HepG2 (cell line): ENCODE measurements around the gene TTC31. TPM values are rescaled to one million over a fixed set of nuclear protein-coding genes. Genes with fewer than 3 reads are reported as not detected.

Experiments
- ARID5B ChIP-seq: IDR thresholded peaks from 2 replicates; pipeline ENCODE4 v1.4.0; 2020; ENCODE audit warnings: mild to moderate bottlenecking, missing genetic modification reagents
- FOSL1 ChIP-seq: sonication (generic); formaldehyde crosslinking; IDR thresholded peaks from 2 replicates; pipeline ENCODE4 v1.9.0; 2021; ENCODE audit warnings: missing genetic modification reagents, borderline replicate concordance
- HMGXB3 ChIP-seq: sonication (generic); formaldehyde crosslinking; IDR thresholded peaks from 2 replicates; pipeline ENCODE4 v1.4.0; 2020; ENCODE audit warnings: missing genetic modification reagents, borderline replicate concordance
- LBX2 ChIP-seq: sonication (generic); formaldehyde crosslinking; IDR thresholded peaks from 2 replicates; pipeline ENCODE4 v1.5.0; 2020; ENCODE audit warnings: missing genetic modification reagents, mild to moderate bottlenecking, borderline replicate concordance
- MTA1 ChIP-seq: sonication (generic); formaldehyde crosslinking; IDR thresholded peaks from 2 replicates; pipeline ENCODE4 v1.4.0; 2020; ENCODE audit warnings: missing genetic modification reagents, mild to moderate bottlenecking, borderline replicate concordance
- PITX1 ChIP-seq: sonication (generic); formaldehyde crosslinking; IDR thresholded peaks from 2 replicates; pipeline ENCODE4 v1.5.1; 2020; ENCODE audit warnings: mild to moderate bottlenecking, missing genetic modification reagents
- PRPF4 ChIP-seq: fragments of 200-400 bp; formaldehyde crosslinking; IDR thresholded peaks from 2 replicates; pipeline ENCODE4 v1.6.1; 2016; ENCODE audit warnings: low read length, low read depth; ENCODE audit not compliant: poor library complexity, severe bottlenecking
- RAD21 ChIP-seq: fragments of 450-650 bp; formaldehyde crosslinking; IDR thresholded peaks from 2 replicates; pipeline ENCODE4 v1.5.0; 2020; ENCODE audit warnings: mild to moderate bottlenecking
- REL ChIP-seq: sonication (generic); formaldehyde crosslinking; conservative IDR thresholded peaks from 2 replicates; pipeline ENCODE4 v1.8.0; 2022; ENCODE audit warnings: mild to moderate bottlenecking, missing genetic modification reagents, moderate library complexity
- SOX6 ChIP-seq, 2 experiments: fragments of 450-650 bp in 1 of 2; sonication (generic) in 1 of 2; formaldehyde crosslinking in 1 of 2; IDR thresholded peaks; 2 replicates each; pipeline versions ENCODE4 v1.4.0 to v1.6.1; 2017 to 2020; ENCODE audit warnings: antibody characterized with exemption in 1 of 2, mild to moderate bottlenecking in 1 of 2, missing genetic modification reagents in 1 of 2
- TAF15 ChIP-seq: fragments of 200-400 bp; formaldehyde crosslinking; IDR thresholded peaks from one replicate; pipeline ENCODE4 v1.6.1; 2018; ENCODE audit warnings: mild to moderate bottlenecking, low read depth, low read length; ENCODE audit not compliant: poor library complexity, severe bottlenecking
- TERF1 ChIP-seq: sonication (generic); formaldehyde crosslinking; IDR thresholded peaks from 2 replicates; pipeline ENCODE4 v1.8.0; 2022; ENCODE audit warnings: mild to moderate bottlenecking, missing genetic modification reagents, moderate library complexity
- ZBTB7B ChIP-seq: sonication (generic); formaldehyde crosslinking; IDR thresholded peaks from 2 replicates; pipeline ENCODE4 v1.4.0; 2020; ENCODE audit warnings: missing genetic modification reagents
- ZNF343 ChIP-seq: sonication (generic); formaldehyde crosslinking; IDR thresholded peaks from 2 replicates; pipeline ENCODE4 v1.4.0; 2020; ENCODE audit warnings: mild to moderate bottlenecking, missing genetic modification reagents
- ZNF484 ChIP-seq: sonication (generic); formaldehyde crosslinking; IDR thresholded peaks from 2 replicates; pipeline ENCODE4 v1.5.1; 2020; ENCODE audit warnings: mild to moderate bottlenecking, low read depth, missing genetic modification reagents, borderline replicate concordance
- ZNF672 ChIP-seq: sonication (generic); formaldehyde crosslinking; IDR thresholded peaks from 2 replicates; pipeline ENCODE4 v1.8.1; 2022; ENCODE audit warnings: missing genetic modification reagents
- polyA plus RNA-seq, 8 experiments: library from polyadenylated mRNA; depleted of rRNA in 3 of 8; stranded (reverse) in 7 of 8; unstranded in 1 of 8; fragments of >200 nt; fragmentation: Illumina TruSeq in 4 of 8; extraction: Trizol in 4 of 8; gene quantifications; 2 replicates each; pipeline versions ENCODE4 v1.2.1 to v1.2.3, GENCODE V29; 2011 to 2016; ENCODE audit warnings: low read depth in 4 of 8, missing spikeins in 1 of 8, mixed read lengths in 1 of 8; ENCODE audit not compliant: insufficient read depth in 1 of 8
- total RNA-seq, 5 experiments: library from RNA; depleted of rRNA; stranded (reverse); fragments of >200 nt; fragmentation: Illumina TruSeq; extraction: Trizol; gene quantifications; 2 replicates each; pipeline ENCODE4 v1.2.3, GENCODE V29; 2016; ENCODE audit warnings: low read depth in 1 of 5

TTC31 gene
- total and polyA plus RNA-seq, 2 of the 13 experiments (the other 11 are each of a cell fraction or from before 2014, with no cell fraction given), result 28.3 to 39.5 TPM

GRCh38 chr2:74530239-74531187, 47.6 kb downstream of the TTC31 start (continued):
- TF ChIP-seq ARID5B (CRISPR knock-in tag) (no peak), MTA1 (CRISPR knock-in tag) (peak; percentile 52; the same call in 1 of the 2 replicates), HMGXB3 (CRISPR knock-in tag) (no peak), TERF1 (CRISPR knock-in tag) (peak; percentile 2; the same call in 1 of the 2 replicates), ZNF484 (CRISPR knock-in tag) (no peak), ZNF343 (CRISPR knock-in tag) (no peak), PRPF4 (peak; percentile 92), REL (peak; percentile 74), LBX2 (no peak), SOX6 (IDR thresholded peaks at IDR 0.05) (no peak), SOX6 (CRISPR knock-in tag; IDR thresholded peaks at IDR 0.05) (no peak), ZNF672 (CRISPR knock-in tag) (0 out of 2 replicates have a peak, but pooled peaks have one; percentile 50), TAF15 (peak; percentile 12), RAD21 (CRISPR knock-in tag) (no peak), FOSL1 (CRISPR knock-in tag) (no peak), ZBTB7B (CRISPR knock-in tag) (no peak), PITX1 (CRISPR knock-in tag) (0 out of 2 replicates have a peak, but pooled peaks have one; percentile 23)
